ENCODE results near the gene RBMS3.

DNA sequence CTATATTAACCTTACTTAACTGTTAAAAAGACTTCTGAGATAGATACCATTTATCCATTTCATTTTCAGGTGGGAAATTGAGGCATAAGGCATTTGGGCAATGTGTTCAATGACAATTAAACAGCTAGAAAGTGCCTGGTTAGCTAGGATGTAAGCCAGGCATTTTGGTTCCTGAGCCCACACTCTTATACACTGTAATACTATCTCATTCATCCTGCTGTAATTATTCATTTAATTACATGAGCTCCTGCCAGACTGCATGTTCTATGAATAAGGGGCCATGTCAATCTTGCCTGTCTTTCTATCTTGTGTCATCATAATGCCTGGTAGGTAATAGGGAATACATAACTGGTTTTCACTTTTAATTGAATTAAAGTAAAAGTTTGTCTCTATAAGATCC, 74.0 kb downstream of the RBMS3 start:
- TF ChIP-seq CTCF (IDR thresholded peaks at IDR 0.05) (no peak), POLR2A (IDR thresholded peaks at IDR 0.05) (no peak)
